Right renal cortex interstitium (tissue), 3 donors: ENCODE results near the gene PNKP. TPM values are rescaled to one million over a fixed set of nuclear protein-coding genes. Genes with fewer than 3 reads are reported as not detected.

ENCODE experiments used
- DNase-seq, 3 donors: peaks; one replicate each; pipeline ENCODE4 v3.0.0-alpha.2; 2013; ENCODE audit warnings: low read depth in 3 of 3, low spot score in 2 of 3
- polyA plus RNA-seq, 3 donors: library from polyadenylated mRNA; unstranded; fragments of 120-200 nt; gene quantifications; one replicate each; pipeline ENCODE4 v1.2.1, GENCODE V29; 2013; ENCODE audit not compliant: insufficient read length in 3 of 3

Gene PNKP
- polyA plus RNA-seq, 3 donors: 33.4 to 43.9 (median 36.2) TPM

DNA sequence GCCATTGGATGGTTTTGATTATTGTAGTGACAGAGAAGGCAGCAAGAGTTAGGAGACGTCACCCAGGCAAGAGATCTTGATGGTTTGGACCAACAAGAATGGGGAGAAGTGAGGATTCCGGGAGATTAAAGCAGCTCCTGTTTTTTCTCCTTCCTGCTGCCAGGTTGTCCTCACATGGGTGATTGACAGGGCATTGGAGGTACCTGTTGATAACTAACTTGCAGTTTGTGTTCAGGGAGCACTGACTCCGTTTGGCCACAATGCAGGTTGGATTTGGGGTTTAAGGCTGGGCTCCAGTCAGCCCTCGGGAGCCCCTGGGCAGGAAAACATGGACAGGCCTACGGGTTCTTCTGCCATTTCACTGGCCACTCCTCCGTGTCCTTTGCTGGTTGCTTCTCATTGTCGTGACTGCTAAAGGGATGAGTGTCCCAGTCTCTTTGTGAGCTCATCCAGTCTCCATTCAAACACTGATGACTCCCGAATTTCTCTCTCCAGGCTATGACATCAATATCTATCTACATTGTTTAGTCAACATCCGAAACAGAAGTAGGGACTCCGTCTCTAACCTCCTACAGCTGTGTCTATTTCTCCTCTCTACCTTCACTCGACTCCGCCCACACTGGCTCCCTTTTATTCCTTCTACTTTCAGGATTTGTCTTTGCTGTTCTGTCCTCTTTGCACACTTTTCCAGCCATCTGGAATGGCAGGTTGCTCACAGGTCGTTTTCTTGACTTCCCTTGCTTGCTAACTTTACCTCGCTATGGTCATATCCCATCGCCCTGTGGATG lies 17.7 kb downstream of the PNKP start:
- DNase-seq: no peak

DNA sequence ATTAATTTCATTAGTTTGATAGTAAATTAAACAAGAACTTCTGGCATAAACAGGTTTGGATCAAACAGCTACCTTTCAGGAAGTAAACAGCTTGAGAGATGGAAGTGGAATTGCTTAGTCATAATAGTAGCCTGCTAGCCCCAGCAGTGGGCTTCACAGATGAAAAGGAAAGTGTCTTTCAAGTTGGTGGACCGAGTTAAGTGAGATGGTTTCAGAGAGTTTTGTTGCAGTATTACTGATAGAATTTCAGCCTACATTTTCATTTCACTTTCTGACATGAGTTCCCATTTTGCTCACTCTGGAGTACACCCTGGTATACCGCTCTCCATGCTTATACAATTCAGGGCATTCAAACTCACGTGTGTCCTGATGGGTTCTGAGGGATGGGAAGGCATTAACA lies 18.4 kb downstream of the PNKP start:
- no peak for DNase-seq

DNA sequence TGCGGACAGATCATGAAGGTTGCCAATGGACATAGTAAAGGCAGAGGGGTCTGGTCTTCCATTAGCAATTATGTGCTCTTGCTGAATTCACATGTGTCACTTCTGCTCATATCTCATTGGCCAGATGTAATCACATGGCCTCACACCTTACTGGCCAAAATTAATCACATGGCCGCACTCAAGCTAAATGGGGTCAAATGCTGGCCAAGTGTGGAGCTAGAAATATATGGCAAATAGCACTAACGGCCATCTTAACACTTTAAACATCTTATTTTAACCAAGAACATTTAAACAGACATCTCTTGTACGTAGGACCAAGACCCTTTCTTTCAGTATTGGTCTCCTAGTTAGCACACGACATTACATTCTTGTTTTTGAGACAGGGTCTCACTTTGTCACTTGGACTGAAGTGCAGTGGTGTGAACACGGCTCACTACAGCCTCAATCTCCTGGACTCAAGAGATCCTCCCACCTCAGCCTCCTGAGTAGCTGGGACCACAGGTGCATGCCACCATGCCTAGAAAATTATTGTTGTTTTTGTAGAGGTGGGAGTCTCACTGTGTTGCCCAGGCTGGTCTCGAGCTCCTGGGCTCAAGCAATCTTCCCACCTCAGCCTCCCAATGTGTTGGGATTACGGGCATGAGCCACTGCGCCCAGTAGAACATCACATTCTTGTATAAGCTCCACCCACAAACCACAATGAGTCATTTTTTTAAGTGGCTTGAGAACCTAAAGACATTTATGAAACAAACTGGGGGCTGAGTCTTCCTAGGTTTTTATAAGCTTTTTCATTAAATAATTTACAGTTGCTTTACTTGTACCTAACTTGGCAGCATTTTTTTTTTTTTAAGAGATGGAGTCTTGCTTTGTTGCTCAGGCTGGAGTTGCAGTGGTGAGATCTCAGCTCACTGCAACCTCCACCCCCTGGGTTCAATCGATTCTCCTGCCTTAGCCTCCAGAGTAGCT lies 19.4 kb downstream of the PNKP start:
- DNase-seq: no peak

DNA sequence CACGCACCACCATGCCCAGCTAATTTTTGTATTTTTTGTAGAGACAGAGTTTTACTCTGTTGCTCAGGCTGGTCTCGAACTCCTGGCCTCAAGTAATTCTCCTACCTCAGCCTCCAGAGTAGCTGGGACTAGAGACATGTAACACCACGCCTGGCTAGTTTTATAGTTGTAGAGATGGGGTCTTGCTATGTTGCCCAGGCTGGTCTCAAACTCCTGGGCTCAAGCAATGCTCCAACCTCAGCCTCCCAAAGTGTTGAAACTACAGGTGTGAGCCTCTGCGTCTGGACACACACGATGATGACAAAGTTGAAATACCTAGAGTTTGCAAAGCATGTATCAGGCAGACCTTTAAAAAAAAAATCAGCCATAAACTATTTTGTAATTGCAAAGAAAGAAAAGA lies 21.0 kb downstream of the PNKP start:
- no peak for DNase-seq

DNA sequence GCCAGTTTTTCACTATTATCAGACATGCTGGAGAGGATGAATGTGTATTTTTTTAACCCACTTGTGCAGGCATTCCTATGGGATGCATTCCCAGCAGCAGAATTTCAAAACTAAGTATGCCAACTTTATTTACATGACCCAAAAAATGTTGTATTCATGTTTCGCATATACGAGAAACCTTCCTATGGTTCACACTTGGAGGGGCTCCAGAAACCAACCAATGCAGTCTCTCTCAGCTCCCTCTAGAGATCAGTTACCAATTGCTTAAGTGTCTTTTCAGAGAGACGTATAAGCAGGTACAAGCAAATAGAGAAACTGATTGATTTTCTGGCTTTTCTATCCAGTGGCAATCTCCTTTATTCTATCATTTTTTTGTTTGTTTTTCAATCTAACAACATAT lies 22.0 kb downstream of the PNKP start:
- DNase-seq: no peak

DNA sequence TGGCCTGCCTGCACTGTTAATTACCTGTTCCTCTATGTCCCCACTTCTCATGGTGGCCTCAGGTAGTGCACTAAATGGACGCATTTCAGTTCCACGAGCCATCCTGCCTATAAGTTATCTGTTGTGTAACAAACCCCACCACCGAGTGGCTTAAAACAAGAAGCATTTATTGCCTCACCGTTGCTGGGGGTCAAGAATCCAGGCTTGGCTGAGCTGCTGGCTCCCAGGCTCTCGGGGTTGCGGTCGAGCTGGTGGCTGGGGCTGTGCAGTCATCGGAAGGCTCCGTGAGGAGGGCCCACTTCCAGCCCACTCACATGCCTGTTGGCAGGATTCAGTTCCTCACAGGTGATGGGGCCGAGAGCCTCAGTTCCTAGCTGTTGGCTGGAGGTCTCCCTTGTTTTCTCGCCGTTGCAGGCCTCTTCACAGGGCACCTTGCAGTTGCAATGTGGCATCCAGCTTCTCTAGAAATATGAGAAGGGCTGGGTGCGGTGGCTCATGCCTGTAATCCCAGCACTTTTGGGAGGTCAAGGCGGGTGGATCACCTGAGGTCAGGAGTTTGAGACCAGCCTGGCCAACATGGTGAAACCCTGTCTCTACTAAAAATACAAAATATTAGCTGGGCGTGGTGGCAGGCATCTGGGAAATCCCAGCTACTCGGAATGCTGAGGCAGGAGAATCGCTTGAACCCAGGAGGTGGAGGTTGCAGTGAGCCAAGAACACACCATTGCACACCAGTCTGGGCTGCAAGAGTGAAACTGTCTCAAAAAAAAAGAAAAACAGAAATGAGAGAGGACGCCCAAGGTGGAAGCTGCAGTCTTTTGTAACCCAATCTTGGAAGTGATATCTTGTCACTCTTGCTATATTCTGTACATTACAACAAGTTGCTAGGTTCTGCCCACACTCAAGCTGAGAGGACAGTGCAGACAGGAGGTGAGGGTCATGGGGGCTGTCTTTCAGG lies 23.0 kb downstream of the PNKP start:
- DNase-seq: no peak

DNA sequence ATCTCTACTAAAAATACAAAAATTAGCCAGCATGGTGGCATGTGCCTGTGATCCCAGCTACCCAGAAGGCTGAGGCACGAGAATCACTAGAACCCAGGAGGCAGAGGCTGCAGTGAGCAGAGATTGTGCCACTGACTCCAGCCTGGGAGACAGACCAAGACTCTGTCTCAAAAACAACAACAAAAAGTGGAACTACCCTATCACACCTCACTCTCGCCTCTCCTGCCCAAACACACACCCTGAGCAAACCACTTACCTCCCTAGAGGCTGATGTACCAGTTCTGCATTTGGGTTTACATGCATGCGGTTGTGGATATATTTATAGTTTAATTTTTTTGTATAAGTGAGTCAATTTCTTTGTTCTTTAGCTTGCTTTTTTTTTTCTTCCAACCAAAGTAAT lies 24.1 kb downstream of the PNKP start:
- DNase-seq: no peak

DNA sequence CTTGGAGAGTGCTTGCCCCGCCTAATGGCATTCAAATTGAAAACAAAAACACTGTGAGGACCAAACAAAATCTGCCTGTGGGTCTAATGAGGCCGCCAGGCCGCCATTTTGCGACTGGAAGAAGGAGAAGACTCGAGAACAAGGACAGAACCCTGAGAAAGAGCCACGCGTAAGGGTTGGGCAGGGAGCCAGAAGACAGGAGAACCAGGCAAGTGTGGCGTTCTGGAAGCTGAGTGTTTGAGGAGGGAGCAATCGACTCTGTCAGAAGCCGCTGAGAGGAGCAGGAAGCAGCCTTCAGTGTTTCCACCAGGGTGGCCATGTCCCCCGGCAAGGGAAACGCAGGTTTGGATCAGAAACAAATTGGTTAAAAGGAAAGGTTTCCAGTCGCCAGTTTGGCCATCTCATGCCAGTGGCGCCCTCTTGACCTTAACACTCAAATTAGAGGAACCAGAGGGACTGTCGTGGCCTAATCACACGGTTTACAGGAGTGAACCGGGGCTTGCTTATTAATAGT lies 26.6 kb downstream of the PNKP start:
- DNase-seq: no peak

DNA sequence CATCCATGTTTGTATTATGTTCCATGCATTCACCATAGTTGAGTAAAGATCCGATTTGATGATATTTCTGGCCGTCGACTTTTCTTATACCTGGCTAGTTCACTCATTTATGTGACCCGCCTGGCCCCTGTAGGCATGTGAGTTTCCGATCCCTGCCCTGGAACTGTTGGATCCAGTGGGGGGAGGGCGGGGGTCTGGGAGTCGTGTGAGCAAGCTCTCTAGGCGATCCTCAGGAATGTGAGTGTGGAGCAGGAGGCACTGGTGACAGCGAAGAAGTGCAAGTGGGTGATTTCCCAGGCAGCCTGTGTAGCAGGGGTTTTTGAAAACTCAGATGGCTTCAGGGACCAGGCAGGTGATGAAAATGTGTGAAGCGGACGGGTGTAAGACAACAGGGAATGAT lies 27.1 kb downstream of the PNKP start:
- no peak for DNase-seq

DNA sequence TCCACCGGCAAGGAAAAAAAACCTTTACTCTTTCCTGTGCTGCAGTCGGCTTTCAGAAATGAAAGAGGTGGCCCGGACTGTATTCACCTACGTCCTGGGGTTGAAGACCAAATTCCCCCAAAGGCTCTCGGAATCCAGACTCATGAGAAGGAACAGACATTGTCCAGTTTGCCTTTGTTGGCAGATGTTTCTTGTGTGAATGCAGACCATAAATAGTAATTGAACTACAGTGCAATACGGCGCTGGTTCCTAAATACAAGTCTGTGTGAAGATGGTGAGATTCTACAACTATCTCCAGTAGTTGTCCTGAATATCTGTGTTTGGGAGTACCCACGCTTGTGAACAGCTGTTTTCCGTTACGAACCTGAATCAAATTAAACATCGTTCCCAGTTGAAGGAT lies 27.7 kb downstream of the PNKP start:
- no peak for DNase-seq

DNA sequence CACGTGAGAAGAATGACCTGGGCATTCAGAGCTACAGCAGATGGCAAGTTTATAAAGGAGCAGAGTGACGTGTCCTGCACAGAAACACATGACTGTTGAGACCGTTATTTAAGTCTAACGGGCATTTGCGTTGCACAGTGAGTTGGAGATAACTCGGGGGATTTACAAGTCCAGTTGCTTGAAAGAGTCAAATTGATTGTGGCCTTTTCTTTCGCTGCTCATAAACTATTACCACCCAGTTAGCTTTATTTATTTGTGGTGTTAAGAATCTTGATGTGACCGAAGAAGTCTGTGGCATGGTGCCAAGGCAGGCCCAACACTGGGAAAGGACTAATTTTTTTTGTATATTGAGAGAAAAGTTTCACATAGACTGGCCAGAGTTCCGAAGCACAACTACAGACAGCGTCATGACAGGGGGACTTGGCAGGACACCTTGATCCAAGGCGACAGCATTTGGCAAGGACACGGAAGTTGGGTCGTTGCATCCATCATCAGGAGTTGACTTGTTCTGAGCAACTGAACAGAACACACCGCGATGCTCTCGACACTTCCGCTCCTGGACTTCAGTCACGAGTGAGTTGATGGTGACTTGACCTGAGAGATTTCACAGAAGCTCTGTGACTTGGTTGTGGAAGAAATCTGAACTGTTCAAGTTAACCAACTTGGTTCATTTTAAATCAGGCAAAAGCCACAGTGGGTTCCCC lies 28.3 kb downstream of the PNKP start:
- no peak for DNase-seq

DNA sequence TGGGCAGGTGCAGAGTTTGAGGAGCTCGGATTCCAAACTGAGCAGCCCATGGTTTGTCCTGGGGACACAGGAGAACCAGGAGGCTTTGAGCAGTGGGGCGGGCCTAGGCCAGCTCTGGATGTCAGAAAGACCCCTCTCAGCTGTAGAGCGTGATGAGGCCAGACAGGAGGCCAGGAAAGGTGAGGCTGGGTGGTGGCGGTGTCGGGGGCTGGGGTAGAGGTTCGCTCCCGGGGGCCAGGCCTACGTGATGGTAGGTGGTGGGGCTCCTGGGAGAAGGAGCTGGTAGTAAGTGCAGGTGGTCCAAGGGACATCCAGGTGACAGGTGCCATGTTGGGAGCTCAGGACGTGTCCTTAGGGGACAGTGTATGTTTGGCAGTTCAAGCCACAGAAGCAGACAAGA lies 30.0 kb downstream of the PNKP start:
- no peak for DNase-seq

DNA sequence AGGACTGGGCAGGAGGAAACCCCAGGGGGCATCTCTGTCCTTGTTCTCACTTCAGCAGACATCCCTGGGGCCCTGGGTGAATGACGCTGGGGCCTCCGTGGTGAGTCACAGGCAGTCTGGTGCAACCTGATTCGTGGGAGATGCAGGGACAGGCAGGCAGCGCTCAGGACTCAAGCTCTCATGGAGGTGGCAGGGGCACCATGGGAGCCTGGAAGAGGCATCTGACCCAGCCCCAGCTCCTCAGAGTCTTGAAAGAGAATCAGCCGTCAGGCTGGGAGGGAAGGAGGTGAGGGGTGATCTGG lies 30.4 kb downstream of the PNKP start:
- DNase-seq: no peak

DNA sequence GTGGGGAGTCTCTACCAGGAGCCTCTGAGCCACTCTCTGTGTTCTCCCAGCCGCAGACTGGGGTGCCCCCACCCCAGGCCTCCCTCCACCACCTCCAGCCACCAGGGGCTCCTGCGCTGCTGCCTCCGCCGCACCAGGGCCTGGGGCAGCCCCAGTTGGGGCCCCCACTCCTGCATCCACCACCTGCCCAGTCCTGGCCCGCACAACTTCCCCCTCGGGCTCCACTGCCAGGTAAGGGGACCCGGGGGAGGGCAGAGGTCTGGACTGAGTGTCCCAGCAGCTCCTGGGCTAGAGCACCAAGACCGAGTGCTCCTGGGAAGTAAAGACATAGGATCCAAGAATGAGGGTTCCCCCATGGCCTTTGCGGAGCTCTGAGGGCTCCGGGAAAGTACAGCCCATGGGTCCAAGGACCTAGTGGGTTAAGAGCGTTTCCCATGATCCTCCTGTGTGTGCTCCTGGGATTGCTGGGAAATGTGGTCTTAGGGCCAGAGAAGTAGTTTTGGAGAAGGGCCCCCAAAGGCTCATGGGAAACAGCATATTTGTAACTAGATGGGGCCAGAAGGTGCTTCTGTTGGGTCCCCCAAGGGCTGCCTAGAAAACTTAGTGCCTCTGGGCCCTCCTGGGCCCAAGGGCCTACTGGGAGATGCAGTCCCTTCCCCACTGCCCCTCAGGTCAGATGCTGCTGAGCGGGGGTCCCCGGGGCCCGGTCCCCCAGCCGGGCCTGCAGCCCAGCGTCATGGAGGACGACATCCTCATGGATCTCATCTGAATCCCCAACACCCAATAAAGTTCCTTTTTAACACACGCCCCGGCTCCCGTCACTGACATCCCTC lies 31.0 kb downstream of the PNKP start:
- no peak for DNase-seq

DNA sequence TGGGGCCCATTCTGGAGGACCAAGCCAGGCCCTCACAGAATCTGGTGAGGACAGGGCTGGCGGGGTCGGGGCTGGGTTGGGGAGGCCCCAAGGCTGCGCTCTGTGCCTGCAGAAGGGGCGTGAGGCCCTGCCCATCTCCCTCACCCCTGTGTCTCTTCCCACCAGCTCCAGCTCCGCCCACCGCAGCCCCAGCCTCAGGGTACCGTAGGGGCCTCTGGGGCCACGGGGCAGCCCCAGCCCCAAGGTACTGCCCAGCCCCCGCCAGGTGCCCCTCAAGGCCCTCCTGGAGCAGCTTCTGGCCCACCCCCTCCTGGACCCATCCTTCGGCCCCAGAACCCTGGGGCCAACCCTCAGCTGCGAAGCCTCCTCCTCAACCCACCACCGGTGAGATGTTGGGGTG lies 31.8 kb downstream of the PNKP start:
- DNase-seq: no peak

DNA sequence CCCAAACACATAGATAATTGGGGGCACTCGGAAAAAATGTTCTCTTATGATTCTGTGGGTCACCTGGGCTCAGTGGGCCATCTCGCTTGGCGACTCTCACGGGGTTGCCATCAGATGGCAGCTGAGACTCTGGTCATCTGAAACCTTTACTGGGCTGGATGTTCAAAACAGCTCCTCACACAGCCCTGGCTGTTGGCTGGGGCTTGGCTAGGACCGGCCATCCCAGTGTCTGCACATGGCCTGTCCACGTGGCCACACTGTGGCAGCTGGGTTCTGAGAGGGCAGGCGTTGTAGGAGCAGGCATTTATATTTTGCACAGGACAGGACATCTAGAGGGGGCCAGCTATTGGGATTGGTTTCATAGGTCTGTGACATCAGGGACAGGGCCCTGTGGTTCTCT lies 33.8 kb downstream of the PNKP start:
- no peak for DNase-seq

DNA sequence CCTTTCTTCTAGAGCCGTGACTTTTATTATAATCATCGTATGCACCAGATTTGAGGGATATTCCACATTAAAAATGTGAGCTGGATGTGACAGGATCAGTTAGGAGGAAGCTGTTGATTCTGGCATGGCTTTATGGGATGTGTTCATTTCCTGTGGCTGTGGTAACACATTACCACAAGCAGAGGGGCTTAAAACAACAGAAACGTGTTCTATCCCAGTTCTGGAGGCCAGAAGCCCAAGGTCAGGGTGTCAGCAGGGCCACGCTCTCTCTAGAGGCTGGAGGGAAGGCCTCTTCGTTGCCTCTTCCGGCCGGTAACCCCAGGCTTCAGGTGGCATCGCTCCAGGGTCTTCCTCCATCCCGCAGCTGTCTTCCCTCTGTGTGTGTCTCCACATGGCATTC lies 34.8 kb downstream of the PNKP start:
- no peak for DNase-seq

DNA sequence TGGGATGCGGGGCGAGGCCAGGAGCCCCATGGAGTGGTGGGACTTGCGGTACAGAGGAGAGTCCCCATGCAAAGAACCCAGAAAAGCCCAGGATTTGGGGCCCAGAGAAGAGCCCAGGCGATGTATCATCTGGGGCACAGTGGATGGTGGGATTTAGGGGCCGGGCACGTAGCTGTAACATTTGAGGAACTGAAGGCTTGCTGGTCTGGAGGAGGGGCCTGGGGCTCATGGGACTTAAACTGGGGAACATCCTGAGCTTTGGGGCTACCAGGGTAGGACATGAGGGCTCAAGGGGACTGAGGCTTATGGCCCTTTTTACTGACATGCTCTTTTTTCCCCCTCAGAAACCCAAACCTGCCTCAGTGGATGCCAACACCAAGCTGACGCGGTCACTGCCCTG lies 35.8 kb downstream of the PNKP start:
- DNase-seq: no peak

DNA sequence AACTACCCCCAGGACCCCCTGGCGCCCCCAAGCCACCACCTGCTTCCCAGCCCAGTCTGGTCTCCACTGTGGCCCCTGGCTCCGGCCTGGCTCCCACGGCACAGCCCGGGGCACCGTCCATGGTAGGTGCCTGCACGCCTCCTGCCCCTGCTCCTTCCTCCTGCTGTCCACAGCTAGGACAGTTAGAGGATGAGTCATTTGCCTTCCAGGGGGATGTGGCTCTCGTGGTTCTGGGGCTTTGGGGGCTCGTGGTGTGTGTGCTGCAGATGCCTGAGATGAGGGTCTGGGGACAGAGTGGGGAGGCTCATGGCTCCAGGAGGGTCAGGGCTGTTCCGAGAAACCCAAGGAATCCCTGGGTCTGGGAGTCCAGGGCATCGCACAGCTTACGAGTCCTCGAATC lies 36.6 kb downstream of the PNKP start:
- DNase-seq: no peak
